WTC11 (cell line): Measurements from ENCODE around the gene C6orf136.

ENCODE experiments used
- ATF1 ChIP-seq: sonication (generic); formaldehyde crosslinking; IDR thresholded peaks from 2 replicates; pipeline ENCODE4 v1.8.1; 2023; ENCODE audit warnings: mild to moderate bottlenecking, moderate library complexity, missing genetic modification reagents
- CREM ChIP-seq: sonication (generic); formaldehyde crosslinking; IDR thresholded peaks from 2 replicates; pipeline ENCODE4 v1.8.1; 2022; ENCODE audit warnings: mild to moderate bottlenecking, missing genetic modification reagents, moderate library complexity
- GABPB1 ChIP-seq: sonication (generic); formaldehyde crosslinking; IDR thresholded peaks from 2 replicates; pipeline ENCODE4 v1.8.1; 2023; ENCODE audit warnings: mild to moderate bottlenecking, missing genetic modification reagents
- JUN ChIP-seq: sonication (generic); formaldehyde crosslinking; IDR thresholded peaks from 2 replicates; pipeline ENCODE4 v1.8.0; 2023; ENCODE audit warnings: mild to moderate bottlenecking, missing genetic modification reagents
- NR3C1 ChIP-seq: sonication (generic); formaldehyde crosslinking; conservative IDR thresholded peaks from 2 replicates; pipeline ENCODE4 v1.8.1; 2023; ENCODE audit warnings: low read depth, mild to moderate bottlenecking, missing genetic modification reagents
- SP1 ChIP-seq: sonication (generic); formaldehyde crosslinking; conservative IDR thresholded peaks from 2 replicates; pipeline ENCODE4 v1.8.1; 2022; ENCODE audit warnings: missing genetic modification reagents
- TCF7 ChIP-seq: sonication (generic); formaldehyde crosslinking; IDR thresholded peaks from 2 replicates; pipeline ENCODE4 v1.8.0; 2022; ENCODE audit warnings: mild to moderate bottlenecking, low read depth, missing genetic modification reagents, moderate library complexity
- ZNF232 ChIP-seq: sonication (generic); formaldehyde crosslinking; IDR thresholded peaks from 2 replicates; pipeline ENCODE4 v1.8.0; 2022; ENCODE audit warnings: mild to moderate bottlenecking, missing genetic modification reagents
- TF ChIP-seq, protein P1 (sequence below): fragments of 250-450 bp; sonication (Bioruptor Pico); IDR thresholded peaks from 2 replicates; pipeline ENCODE4 v1.9.0; 2021; ENCODE audit warnings: moderate library complexity, mild to moderate bottlenecking, inconsistent platforms, borderline replicate concordance
- TF ChIP-seq, protein P2 (sequence below): fragments of 200-600 bp; IDR thresholded peaks from 2 replicates; pipeline ENCODE4 v1.8.0; 2022; ENCODE audit warnings: antibody characterized with exemption
- TF ChIP-seq, protein P3 (sequence below): sonication (generic); formaldehyde crosslinking; IDR thresholded peaks from 2 replicates; pipeline ENCODE4 v1.8.0; 2023; ENCODE audit warnings: missing genetic modification reagents, mild to moderate bottlenecking, borderline replicate concordance
- TF ChIP-seq, protein P4 (sequence below): sonication (generic); formaldehyde crosslinking; IDR thresholded peaks from 2 replicates; pipeline ENCODE4 v1.8.1; 2023; ENCODE audit warnings: mild to moderate bottlenecking, missing genetic modification reagents
- TF ChIP-seq, protein P5 (sequence below): sonication (generic); formaldehyde crosslinking; IDR thresholded peaks from 2 replicates; pipeline ENCODE4 v1.8.1; 2022; ENCODE audit warnings: low read depth, missing genetic modification reagents, borderline replicate concordance
- TF ChIP-seq, protein P6 (sequence below): sonication (generic); formaldehyde crosslinking; IDR thresholded peaks from 2 replicates; pipeline ENCODE4 v1.8.1; 2022; ENCODE audit warnings: mild to moderate bottlenecking, missing genetic modification reagents, moderate library complexity, borderline replicate concordance

DNA sequence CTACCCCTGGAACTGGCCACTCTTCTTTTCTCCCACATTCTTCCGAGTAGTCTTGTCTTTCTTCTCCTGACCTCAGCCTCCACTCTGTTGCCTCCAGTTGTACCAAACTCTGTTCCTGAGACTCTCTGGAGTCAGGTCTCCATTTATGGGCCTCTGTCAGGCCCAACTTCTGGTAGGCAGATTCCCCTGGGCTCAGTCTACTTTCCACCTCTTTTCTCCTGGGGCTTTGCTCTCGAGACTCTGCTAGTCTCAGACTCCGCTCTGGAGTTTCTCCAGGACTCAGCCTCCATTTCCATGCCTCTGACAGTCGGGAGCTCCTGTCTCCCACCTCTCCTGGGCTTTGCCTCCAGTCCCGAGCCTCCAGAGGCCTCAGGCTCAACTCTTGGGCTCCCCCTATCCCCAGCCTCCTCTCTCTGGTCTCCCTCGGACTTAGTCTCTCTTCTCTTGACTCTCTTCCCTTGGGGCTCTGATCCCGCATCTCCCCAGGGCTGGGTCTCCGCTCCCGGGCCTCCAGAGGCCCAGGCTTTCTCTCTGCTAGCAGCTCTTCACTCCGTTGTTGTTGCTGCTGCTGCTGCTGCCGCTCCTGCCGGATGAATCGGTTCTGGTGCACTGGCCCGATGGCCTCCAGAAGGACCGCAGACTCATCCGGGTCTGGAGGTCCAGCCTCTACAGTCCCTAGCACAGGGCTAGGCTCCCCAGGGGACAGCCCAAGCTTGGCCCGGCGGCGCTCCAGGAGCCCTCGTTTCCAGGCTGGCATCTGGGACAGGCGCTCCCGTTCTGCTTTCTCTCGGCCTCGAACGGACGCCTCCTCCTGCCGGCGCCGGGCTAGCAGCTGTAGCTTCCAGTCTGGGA, 38.5 kb downstream of the C6orf136 start:
- TF ChIP-seq, protein P1, sequence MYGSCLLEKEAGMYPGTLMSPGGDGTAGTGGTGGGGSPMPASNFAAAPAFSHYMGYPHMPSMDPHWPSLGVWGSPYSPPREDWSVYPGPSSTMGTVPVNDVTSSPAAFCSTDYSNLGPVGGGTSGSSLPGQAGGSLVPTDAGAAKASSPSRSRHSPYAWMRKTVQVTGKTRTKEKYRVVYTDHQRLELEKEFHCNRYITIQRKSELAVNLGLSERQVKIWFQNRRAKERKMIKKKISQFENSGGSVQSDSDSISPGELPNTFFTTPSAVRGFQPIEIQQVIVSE (CRISPR knock-in tag): no peak
- TF ChIP-seq, protein P2, sequence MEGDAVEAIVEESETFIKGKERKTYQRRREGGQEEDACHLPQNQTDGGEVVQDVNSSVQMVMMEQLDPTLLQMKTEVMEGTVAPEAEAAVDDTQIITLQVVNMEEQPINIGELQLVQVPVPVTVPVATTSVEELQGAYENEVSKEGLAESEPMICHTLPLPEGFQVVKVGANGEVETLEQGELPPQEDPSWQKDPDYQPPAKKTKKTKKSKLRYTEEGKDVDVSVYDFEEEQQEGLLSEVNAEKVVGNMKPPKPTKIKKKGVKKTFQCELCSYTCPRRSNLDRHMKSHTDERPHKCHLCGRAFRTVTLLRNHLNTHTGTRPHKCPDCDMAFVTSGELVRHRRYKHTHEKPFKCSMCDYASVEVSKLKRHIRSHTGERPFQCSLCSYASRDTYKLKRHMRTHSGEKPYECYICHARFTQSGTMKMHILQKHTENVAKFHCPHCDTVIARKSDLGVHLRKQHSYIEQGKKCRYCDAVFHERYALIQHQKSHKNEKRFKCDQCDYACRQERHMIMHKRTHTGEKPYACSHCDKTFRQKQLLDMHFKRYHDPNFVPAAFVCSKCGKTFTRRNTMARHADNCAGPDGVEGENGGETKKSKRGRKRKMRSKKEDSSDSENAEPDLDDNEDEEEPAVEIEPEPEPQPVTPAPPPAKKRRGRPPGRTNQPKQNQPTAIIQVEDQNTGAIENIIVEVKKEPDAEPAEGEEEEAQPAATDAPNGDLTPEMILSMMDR: no peak
- TF ChIP-seq ATF1 (CRISPR knock-in tag): no peak
- no peak for TF ChIP-seq NR3C1 (CRISPR knock-in tag)
- no peak for TF ChIP-seq TCF7 (CRISPR knock-in tag)
- no peak for TF ChIP-seq SP1 (CRISPR knock-in tag)
- TF ChIP-seq CREM (CRISPR knock-in tag): no peak
- TF ChIP-seq, protein P3, sequence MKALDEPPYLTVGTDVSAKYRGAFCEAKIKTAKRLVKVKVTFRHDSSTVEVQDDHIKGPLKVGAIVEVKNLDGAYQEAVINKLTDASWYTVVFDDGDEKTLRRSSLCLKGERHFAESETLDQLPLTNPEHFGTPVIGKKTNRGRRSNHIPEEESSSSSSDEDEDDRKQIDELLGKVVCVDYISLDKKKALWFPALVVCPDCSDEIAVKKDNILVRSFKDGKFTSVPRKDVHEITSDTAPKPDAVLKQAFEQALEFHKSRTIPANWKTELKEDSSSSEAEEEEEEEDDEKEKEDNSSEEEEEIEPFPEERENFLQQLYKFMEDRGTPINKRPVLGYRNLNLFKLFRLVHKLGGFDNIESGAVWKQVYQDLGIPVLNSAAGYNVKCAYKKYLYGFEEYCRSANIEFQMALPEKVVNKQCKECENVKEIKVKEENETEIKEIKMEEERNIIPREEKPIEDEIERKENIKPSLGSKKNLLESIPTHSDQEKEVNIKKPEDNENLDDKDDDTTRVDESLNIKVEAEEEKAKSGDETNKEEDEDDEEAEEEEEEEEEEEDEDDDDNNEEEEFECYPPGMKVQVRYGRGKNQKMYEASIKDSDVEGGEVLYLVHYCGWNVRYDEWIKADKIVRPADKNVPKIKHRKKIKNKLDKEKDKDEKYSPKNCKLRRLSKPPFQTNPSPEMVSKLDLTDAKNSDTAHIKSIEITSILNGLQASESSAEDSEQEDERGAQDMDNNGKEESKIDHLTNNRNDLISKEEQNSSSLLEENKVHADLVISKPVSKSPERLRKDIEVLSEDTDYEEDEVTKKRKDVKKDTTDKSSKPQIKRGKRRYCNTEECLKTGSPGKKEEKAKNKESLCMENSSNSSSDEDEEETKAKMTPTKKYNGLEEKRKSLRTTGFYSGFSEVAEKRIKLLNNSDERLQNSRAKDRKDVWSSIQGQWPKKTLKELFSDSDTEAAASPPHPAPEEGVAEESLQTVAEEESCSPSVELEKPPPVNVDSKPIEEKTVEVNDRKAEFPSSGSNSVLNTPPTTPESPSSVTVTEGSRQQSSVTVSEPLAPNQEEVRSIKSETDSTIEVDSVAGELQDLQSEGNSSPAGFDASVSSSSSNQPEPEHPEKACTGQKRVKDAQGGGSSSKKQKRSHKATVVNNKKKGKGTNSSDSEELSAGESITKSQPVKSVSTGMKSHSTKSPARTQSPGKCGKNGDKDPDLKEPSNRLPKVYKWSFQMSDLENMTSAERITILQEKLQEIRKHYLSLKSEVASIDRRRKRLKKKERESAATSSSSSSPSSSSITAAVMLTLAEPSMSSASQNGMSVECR (CRISPR knock-in tag): no peak
- no peak for TF ChIP-seq GABPB1
- TF ChIP-seq, protein P4, sequence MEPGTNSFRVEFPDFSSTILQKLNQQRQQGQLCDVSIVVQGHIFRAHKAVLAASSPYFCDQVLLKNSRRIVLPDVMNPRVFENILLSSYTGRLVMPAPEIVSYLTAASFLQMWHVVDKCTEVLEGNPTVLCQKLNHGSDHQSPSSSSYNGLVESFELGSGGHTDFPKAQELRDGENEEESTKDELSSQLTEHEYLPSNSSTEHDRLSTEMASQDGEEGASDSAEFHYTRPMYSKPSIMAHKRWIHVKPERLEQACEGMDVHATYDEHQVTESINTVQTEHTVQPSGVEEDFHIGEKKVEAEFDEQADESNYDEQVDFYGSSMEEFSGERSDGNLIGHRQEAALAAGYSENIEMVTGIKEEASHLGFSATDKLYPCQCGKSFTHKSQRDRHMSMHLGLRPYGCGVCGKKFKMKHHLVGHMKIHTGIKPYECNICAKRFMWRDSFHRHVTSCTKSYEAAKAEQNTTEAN (CRISPR knock-in tag): no peak
- TF ChIP-seq, protein P5, sequence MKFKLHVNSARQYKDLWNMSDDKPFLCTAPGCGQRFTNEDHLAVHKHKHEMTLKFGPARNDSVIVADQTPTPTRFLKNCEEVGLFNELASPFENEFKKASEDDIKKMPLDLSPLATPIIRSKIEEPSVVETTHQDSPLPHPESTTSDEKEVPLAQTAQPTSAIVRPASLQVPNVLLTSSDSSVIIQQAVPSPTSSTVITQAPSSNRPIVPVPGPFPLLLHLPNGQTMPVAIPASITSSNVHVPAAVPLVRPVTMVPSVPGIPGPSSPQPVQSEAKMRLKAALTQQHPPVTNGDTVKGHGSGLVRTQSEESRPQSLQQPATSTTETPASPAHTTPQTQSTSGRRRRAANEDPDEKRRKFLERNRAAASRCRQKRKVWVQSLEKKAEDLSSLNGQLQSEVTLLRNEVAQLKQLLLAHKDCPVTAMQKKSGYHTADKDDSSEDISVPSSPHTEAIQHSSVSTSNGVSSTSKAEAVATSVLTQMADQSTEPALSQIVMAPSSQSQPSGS (CRISPR knock-in tag): no peak
- TF ChIP-seq JUN (CRISPR knock-in tag): no peak
- TF ChIP-seq, protein P6, sequence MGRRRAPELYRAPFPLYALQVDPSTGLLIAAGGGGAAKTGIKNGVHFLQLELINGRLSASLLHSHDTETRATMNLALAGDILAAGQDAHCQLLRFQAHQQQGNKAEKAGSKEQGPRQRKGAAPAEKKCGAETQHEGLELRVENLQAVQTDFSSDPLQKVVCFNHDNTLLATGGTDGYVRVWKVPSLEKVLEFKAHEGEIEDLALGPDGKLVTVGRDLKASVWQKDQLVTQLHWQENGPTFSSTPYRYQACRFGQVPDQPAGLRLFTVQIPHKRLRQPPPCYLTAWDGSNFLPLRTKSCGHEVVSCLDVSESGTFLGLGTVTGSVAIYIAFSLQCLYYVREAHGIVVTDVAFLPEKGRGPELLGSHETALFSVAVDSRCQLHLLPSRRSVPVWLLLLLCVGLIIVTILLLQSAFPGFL (CRISPR knock-in tag): no peak
- TF ChIP-seq ZNF232: no peak
